ENCODE measurements around the gene DEAF1.

The DEAF1 gene

GRCh38 chr11:623999-624704 is 70.9 kb downstream of the DEAF1 start:
- Histone ChIP-seq H3K9ac (no peak overlapping the region), H2AFZ (ENCODE audit: low read depth) (no peak overlapping the region), H3K79me2 (ENCODE audit: insufficient read depth, low read depth) (no peaks in the 10 kb centered on the region), H3K4me2 (no peak overlapping the region), H3K4me1 (ENCODE audit: low read depth, poor library complexity, severe bottlenecking) (peaks cover 17% of the 10 kb centered on the region), H4K20me1 (ENCODE audit: insufficient read depth) (no peaks in the 10 kb centered on the region), H3K36me3 (ENCODE audit: insufficient read depth) (no peaks in the 10 kb centered on the region), H3K4me3 (IDR thresholded peaks at IDR 0.05; ENCODE audit: insufficient read depth, low read depth, low read length) (no peak overlapping the region), H3K27ac (no peak overlapping the region), H3K27me3 (ENCODE audit: insufficient read depth, low read depth) (no peaks in the 10 kb centered on the region)
- TF ChIP-seq, protein P1, sequence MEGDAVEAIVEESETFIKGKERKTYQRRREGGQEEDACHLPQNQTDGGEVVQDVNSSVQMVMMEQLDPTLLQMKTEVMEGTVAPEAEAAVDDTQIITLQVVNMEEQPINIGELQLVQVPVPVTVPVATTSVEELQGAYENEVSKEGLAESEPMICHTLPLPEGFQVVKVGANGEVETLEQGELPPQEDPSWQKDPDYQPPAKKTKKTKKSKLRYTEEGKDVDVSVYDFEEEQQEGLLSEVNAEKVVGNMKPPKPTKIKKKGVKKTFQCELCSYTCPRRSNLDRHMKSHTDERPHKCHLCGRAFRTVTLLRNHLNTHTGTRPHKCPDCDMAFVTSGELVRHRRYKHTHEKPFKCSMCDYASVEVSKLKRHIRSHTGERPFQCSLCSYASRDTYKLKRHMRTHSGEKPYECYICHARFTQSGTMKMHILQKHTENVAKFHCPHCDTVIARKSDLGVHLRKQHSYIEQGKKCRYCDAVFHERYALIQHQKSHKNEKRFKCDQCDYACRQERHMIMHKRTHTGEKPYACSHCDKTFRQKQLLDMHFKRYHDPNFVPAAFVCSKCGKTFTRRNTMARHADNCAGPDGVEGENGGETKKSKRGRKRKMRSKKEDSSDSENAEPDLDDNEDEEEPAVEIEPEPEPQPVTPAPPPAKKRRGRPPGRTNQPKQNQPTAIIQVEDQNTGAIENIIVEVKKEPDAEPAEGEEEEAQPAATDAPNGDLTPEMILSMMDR (conservative IDR thresholded peaks at IDR 0.05; ENCODE audit: low read depth, low read length): no peak

GRCh38 chr11:623349-623869 is 71.6 kb downstream of the DEAF1 start:
- H3K79me2 ChIP-seq (ENCODE audit: insufficient read depth, low read depth): no peaks in the 10 kb centered on the region
- no peak overlapping the region for H3K9ac ChIP-seq
- H3K4me2 ChIP-seq: no peak overlapping the region
- no peaks in the 10 kb centered on the region for H3K27me3 ChIP-seq (ENCODE audit: insufficient read depth, low read depth)
- H3K36me3 ChIP-seq (ENCODE audit: insufficient read depth): no peaks in the 10 kb centered on the region
- H2AFZ ChIP-seq (ENCODE audit: low read depth): no peak overlapping the region
- H3K27ac ChIP-seq: no peak overlapping the region
- TF ChIP-seq, protein P1 (conservative IDR thresholded peaks at IDR 0.05; ENCODE audit: low read depth, low read length): no peak
- H3K4me3 ChIP-seq (IDR thresholded peaks at IDR 0.05; ENCODE audit: insufficient read depth, low read depth, low read length): no peak overlapping the region
- H3K4me1 ChIP-seq (ENCODE audit: low read depth, poor library complexity, severe bottlenecking): peaks cover 10% of the 10 kb centered on the region
- H4K20me1 ChIP-seq (ENCODE audit: insufficient read depth): no peaks in the 10 kb centered on the region

DNA sequence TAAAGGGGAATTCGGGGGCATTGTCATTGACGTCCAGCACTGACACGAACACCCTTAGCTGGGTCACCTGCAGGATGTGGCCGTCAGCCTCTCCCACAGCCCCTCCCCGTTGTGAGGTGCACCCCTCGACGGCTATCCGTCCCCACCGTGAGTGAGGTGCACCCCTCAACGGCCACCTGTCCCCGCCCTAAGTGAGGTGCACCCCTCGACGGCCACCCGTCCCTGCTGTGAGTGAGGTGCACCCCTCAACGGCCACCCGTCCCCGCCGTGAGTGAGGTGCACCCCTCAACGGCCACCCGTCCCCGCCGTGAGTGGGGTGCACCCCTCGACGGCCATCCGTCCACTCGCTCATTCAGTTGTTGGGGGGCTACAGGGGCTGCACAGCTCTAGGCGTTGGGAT is 73.2 kb downstream of the DEAF1 start:
- Histone ChIP-seq H3K27ac (no peak overlapping the region), H3K4me2 (no peak overlapping the region), H4K20me1 (ENCODE audit: insufficient read depth) (no peaks in the 10 kb centered on the region), H3K4me3 (IDR thresholded peaks at IDR 0.05; ENCODE audit: insufficient read depth, low read depth, low read length) (no peak overlapping the region), H3K27me3 (ENCODE audit: insufficient read depth, low read depth) (no peaks in the 10 kb centered on the region), H3K4me1 (ENCODE audit: low read depth, poor library complexity, severe bottlenecking) (no peaks in the 10 kb centered on the region), H2AFZ (ENCODE audit: low read depth) (no peak overlapping the region), H3K79me2 (ENCODE audit: insufficient read depth, low read depth) (no peaks in the 10 kb centered on the region), H3K36me3 (ENCODE audit: insufficient read depth) (no peaks in the 10 kb centered on the region), H3K9ac (no peak overlapping the region)
- TF ChIP-seq, protein P1 (conservative IDR thresholded peaks at IDR 0.05; ENCODE audit: low read depth, low read length): no peak

- no peaks in the 10 kb centered on the region for H4K20me1 ChIP-seq (ENCODE audit: insufficient read depth)
- no peak overlapping the region for H3K4me2 ChIP-seq
- H3K9ac ChIP-seq: no peak overlapping the region
- no peak overlapping the region for H2AFZ ChIP-seq (ENCODE audit: low read depth)
- no peaks in the 10 kb centered on the region for H3K27me3 ChIP-seq (ENCODE audit: insufficient read depth, low read depth)
- H3K27ac ChIP-seq: no peak overlapping the region
- H3K36me3 ChIP-seq (ENCODE audit: insufficient read depth): no peaks in the 10 kb centered on the region
- peaks cover 3% of the 10 kb centered on the region for H3K4me1 ChIP-seq (ENCODE audit: low read depth, poor library complexity, severe bottlenecking)
- TF ChIP-seq, protein P1 (conservative IDR thresholded peaks at IDR 0.05; ENCODE audit: low read depth, low read length): no peak
- no peak overlapping the region for H3K4me3 ChIP-seq (IDR thresholded peaks at IDR 0.05; ENCODE audit: insufficient read depth, low read depth, low read length)
- no peaks in the 10 kb centered on the region for H3K79me2 ChIP-seq (ENCODE audit: insufficient read depth, low read depth)
Observed at GRCh38 chr11:620935-621814, 73.8 kb downstream of the DEAF1 start.

Measured in KMS-11 (cell line).